Islet precursor cell (in vitro differentiated cells): ENCODE data around the gene PCDHGB7.
"Not testable (repeated sequence)": the region's sequence is repeated elsewhere in the genome, so short reads cannot be mapped to it uniquely, and the experiment has no call there.

ENCODE experiments used
- DNase-seq: peaks from one replicate; pipeline ENCODE4 v3.0.0-alpha.2; 2018

The PCDHGB7 gene

DNA sequence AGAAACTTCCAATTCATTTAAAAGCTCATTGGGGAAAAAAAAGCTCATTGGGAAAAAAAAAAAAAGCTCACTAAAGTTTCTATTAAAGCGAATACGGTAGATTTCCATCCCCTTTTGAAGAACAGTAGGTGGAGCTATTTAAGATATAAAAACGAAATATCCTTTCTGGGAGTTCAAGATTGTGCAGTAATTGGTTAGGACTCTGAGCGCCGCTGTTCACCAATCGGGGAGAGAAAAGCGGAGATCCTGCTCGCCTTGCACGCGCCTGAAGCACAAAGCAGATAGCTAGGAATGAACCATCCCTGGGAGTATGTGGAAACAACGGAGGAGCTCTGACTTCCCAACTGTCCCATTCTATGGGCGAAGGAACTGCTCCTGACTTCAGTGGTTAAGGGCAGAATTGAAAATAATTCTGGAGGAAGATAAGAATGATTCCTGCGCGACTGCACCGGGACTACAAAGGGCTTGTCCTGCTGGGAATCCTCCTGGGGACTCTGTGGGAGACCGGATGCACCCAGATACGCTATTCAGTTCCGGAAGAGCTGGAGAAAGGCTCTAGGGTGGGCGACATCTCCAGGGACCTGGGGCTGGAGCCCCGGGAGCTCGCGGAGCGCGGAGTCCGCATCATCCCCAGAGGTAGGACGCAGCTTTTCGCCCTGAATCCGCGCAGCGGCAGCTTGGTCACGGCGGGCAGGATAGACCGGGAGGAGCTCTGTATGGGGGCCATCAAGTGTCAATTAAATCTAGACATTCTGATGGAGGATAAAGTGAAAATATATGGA, 13.0 kb downstream of the PCDHGB7 start, which contains the start of gene PCDHGA12:
TSS of gene PCDHGA12 (plus strand) at position 176 of the 782 bp plus-strand sequence. CDS start at position 429, 253 bp downstream.
- DNase-seq = no peak

DNA sequence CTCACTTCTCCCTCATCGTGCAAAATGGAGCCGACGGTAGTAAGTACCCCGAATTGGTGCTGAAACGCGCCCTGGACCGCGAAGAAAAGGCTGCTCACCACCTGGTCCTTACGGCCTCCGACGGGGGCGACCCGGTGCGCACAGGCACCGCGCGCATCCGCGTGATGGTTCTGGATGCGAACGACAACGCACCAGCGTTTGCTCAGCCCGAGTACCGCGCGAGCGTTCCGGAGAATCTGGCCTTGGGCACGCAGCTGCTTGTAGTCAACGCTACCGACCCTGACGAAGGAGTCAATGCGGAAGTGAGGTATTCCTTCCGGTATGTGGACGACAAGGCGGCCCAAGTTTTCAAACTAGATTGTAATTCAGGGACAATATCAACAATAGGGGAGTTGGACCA, 13.8 kb downstream of the PCDHGB7 start:
- no peak for DNase-seq

DNA sequence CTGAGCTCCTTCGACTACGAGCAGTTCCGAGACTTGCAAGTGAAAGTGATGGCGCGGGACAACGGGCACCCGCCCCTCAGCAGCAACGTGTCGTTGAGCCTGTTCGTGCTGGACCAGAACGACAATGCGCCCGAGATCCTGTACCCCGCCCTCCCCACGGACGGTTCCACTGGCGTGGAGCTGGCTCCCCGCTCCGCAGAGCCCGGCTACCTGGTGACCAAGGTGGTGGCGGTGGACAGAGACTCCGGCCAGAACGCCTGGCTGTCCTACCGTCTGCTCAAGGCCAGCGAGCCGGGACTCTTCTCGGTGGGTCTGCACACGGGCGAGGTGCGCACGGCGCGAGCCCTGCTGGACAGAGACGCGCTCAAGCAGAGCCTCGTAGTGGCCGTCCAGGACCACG, 14.8 kb downstream of the PCDHGB7 start:
- DNase-seq = not testable (repeated sequence)

DNA sequence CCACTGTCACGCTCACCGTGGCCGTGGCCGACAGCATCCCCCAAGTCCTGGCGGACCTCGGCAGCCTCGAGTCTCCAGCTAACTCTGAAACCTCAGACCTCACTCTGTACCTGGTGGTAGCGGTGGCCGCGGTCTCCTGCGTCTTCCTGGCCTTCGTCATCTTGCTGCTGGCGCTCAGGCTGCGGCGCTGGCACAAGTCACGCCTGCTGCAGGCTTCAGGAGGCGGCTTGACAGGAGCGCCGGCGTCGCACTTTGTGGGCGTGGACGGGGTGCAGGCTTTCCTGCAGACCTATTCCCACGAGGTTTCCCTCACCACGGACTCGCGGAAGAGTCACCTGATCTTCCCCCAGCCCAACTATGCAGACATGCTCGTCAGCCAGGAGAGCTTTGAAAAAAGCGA, 15.2 kb downstream of the PCDHGB7 start:
- not testable (repeated sequence) for DNase-seq

DNA sequence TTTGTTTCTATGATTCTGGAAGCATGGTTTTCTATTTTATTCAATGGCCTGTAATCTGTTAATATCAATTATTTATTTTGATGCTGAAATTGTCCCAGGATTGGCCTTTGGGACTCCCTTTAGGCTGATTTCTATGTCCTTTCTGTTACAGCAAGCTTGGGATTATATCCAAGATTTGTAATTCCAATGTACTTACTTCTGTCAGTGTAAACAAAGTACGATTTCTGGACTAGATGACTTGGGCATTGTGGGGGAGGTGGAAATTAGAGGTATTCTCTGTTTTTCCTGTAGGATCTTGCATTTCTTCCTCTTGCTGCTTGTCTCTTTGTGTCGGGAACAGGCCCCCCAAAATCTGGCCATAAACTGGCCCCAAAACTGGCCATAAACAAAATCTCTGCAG, 16.5 kb downstream of the PCDHGB7 start:
- DNase-seq = no peak

DNA sequence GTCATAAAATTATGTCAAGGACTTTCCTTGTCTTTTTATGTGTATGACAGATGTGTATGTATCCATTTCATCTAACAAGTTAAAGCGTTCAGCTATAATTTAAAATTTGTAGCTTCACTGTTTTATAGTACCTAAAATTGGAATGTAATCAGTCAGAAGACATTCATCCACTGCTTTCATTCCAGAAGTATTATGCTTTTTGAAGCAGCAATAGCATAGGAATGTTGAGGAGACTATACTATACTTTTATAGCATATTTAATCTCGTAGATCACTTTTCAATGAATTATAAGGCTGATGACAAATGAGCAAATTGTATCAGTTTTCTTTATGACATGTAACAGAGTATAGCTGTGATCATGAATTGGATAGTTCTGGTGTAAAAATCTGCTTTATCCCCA, 19.7 kb downstream of the PCDHGB7 start:
- DNase-seq = no peak

DNA sequence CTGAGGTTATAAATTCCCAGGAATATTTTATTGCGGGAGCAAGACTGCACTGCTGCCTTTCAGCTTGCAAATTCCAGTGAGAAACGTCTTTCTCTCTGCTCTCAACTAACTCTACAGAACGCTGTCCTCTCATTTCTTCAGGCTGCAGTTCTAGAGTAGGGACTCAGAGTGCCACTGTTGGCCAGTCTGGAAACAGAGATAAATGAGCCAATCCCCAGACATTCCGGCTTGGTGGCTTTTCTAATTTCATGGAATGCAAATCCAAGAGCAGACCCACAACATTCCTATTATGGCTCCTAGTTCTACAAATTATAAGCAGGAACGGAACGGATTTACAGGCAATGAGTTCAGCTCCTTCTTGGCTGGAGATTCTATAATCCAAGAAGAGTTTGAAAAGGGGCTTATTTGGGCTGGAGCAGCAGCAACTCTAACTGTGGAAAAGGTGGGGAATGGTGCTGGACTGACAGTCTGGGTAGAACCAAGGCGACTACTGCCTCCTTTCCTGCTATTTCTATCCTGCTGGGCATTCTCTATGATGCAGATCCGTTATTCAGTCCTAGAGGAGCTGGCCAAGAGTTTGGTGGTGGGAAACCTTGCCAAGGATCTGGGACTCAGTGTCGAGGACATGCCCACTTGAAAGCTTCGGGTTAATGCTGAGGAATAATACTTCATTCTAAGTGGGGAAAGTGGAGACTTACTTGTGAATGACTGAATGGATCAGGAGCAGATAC, 22.1 kb downstream of the PCDHGB7 start:
- no peak for DNase-seq

DNA sequence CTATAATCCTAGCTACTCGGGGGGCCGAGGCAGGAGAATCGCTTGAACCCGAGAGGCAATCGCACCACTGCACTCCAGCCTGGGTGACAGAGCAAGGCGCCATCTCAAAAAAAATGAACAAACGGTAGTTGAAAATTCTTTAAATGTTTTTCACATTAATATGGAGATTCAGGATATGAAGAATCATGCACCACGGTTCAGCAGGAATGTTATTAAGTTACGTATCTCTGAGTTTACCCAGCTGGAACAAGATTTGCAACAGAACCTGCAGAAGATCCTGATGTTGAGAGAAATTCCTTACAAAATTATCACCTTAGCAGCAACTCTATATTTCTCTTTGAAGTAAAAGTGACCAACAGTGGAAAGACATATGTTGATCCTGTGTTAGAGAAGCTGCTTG, 22.9 kb downstream of the PCDHGB7 start:
- no peak for DNase-seq

DNA sequence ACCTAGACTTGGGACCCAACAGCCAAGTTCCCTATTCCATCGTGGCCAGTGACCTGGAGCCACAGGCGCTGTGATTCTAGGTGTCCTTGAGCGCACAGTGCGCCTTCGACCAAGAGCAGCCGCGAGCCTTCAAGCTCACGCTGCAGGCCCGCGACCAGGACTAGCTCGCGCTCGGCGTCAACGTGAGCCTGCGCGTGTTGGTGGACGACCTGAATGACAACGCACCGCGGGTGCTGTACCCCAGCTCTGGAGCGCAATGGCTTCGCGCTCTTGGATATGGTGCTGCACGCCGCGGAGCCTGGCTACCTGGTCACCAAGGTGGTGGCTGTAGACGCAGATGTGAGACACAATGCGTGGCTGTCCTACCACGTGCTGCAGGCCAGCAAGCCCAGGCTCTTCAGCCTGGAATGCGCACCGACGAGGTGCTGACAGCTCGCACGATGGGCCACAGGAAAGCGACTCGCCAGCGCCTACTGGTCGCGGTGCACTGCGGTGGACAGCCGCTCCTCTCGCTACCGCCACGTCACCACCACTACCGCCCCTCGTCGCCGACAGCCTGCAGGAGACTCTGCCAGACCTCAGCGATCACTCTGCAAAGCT, 24.2 kb downstream of the PCDHGB7 start:
- no peak for DNase-seq

DNA sequence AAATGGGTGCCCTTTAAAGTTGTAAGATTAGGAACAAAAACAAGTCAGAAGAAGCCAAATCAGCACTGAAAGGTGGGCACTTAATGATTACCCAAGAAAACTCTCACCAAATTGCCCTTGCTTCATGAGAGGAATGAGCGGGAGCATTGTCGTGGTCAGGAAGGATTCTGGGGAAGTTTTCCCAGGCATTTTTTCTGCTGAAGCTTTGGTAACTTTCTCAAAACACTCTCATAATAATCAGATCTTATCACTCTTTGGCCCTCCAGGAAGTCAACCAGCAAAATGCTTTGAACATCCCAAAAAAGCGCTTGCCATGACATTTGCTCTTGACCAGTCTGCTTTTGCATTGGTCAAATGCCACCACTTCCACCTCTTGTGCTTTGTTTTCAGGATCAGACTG, 47.9 kb downstream of the PCDHGB7 start:
- no peak for DNase-seq
